Measurements from ENCODE around the gene PDE2A.
A peak's percentile ranks its signal among the peaks of the same experiment; 100 is the strongest.

The PDE2A gene

DNA sequence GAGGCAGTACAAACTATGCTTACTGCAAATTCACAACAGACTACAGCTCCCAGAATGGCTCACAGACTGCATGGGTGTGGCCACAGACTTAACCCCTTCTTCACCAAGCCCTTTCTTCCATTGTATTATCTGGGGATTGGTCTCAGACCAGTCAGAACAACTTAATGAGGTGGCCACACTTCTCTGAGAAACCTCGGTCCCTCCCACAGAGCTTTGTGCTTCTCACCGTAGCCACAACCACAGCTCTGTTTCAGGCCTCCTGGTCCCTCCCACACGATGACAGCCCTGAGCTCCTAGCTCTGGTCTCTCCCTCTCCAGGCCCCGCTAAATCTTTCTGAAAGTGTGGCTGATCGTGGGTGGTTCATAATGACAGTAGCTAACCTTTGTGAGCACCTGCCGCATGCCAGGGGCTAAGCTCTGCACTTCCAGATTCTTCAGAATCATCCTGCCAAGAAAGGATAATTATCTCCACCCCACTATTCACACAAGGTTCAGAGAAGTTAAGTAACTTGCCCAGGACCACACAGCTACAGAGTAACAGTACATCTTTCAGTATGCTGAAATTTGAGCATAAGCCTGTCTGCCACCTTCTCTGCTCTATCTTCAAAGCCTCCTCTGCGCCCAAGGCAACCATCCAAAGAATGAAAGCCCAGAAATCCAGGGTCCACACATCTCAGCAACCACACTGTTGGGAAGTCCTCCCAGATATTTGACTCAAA is 5.4 kb downstream of the PDE2A start:
- DNase-seq (ENCODE audit: insufficient read length) = peak; percentile 85
- peak; percentile 96 for FAIRE-seq
- no peak for TF ChIP-seq POLR2AphosphoS5 (IDR thresholded peaks at IDR 0.05; ENCODE audit: low read depth, low read length)
- TF ChIP-seq POLR2A (IDR thresholded peaks at IDR 0.05; ENCODE audit: low read depth, low read length) = no peak
- TF ChIP-seq TAF1 (IDR thresholded peaks at IDR 0.05; ENCODE audit: borderline replicate concordance, low read depth, low read length) = no peak

DNA sequence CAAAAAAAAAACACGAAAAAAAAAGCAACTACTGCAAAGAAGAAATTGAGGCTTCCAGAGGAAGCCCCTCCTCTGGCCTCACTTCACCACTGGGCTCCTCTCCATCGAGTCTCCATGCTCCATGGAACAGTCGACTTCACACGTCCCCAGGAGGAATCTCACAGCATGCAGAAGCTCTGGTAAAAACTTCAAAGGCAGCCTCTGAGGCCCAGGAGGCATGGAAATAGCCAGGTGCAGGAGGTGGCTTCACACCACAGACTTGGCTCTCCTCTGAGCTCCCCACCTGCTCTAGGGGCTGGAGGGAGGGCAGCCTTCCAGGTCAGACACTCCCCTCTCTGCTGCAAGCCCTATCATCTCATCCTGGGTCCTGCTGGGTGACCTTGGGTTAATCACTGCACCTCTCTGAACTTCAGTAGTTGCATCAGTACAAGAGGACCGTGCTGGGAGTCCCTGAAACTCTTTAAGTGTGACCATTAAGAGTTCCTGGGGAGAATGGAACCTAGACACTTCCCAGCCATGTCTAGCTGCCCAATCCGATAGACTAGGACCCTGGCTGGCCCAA is 8.2 kb downstream of the PDE2A start:
- DNase-seq (ENCODE audit: insufficient read length) (no peak), FAIRE-seq (no peak)
- TF ChIP-seq POLR2AphosphoS5 (IDR thresholded peaks at IDR 0.05; ENCODE audit: low read depth, low read length) (no peak), POLR2A (IDR thresholded peaks at IDR 0.05; ENCODE audit: low read depth, low read length) (no peak), TAF1 (IDR thresholded peaks at IDR 0.05; ENCODE audit: borderline replicate concordance, low read depth, low read length) (no peak)

DNA sequence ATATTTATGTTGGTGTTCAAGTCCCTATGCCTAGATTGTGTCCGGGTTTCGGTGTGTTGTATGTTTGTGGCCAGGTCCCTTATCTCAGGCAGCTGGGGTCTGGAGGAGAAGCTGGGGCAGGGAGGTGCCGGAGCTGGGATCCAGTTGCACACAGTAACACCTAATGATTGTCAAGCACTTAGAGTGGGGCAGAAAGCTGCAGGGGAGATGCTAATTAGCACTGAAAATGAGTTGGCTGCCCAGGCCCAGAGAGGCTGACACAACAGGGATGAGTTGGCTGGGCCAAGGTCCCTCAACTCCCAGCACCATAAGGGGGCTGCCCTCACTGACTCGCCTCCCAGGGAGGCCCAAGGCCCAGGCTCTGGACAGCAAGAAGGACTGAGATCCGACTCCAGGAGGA is 12.2 kb downstream of the PDE2A start:
- FAIRE-seq = no peak
- TF ChIP-seq TAF1 (IDR thresholded peaks at IDR 0.05; ENCODE audit: borderline replicate concordance, low read depth, low read length) (no peak), POLR2A (IDR thresholded peaks at IDR 0.05; ENCODE audit: low read depth, low read length) (no peak), POLR2AphosphoS5 (IDR thresholded peaks at IDR 0.05; ENCODE audit: low read depth, low read length) (no peak)
- no peak for DNase-seq (ENCODE audit: insufficient read length)

DNA sequence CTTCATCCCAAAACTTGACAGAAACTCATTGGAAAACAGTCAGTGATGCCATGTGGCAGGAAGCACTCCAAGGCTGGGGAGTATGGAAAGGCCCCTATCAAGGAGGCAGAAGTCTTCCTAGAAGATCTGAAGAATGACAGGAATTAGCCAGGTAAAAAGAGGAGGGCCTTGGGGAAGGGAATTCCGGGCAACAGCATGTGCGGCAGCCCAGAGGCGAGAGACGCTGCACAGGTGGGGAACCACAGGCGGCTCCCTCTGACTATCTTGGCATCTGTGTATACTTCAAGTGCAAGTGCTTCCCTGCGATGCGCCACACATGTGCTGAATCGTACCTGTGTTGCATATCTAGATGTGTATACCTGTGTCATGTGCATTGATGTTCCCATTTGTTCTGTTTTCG is 12.7 kb downstream of the PDE2A start:
- DNase-seq (ENCODE audit: insufficient read length) = no peak
- TF ChIP-seq POLR2AphosphoS5 (IDR thresholded peaks at IDR 0.05; ENCODE audit: low read depth, low read length) (no peak), TAF1 (IDR thresholded peaks at IDR 0.05; ENCODE audit: borderline replicate concordance, low read depth, low read length) (no peak)
- no peak for FAIRE-seq

DNA sequence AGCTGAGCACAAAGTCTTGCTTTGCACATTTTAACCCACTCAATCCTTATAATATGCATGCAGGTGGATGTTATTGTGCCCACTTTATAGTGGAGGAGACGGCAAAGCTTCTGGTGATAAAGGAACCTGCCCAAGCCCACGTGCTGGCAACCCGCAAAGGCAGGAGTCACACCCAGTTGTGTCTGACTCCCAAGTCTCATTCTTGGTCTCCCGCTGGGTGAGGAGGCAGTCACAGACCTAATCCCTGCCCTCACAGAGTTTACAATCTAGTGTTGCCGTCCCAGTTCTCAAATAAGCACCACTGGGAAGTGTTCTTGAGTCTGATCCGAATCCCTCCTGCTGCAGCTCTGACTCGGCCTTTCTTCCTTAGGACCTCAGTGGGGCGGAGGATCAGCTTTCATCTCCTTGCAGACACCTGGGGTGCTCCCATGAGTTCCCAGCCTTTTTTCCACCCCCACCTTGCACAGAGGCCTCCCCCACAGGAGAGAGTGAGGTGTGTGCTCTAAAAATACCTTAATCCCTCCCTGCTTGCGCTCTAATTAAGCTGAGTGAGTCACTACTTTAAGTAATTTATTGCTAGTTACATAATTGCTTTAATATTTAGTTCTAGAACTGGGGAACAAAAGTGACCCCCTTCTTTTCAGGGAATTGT is 15.1 kb downstream of the PDE2A start:
- TF ChIP-seq POLR2A (IDR thresholded peaks at IDR 0.05; ENCODE audit: low read depth, low read length) (no peak), TAF1 (IDR thresholded peaks at IDR 0.05; ENCODE audit: borderline replicate concordance, low read depth, low read length) (no peak), POLR2AphosphoS5 (IDR thresholded peaks at IDR 0.05; ENCODE audit: low read depth, low read length) (no peak)
- DNase-seq (ENCODE audit: insufficient read length) (no peak), FAIRE-seq (no peak)

DNA sequence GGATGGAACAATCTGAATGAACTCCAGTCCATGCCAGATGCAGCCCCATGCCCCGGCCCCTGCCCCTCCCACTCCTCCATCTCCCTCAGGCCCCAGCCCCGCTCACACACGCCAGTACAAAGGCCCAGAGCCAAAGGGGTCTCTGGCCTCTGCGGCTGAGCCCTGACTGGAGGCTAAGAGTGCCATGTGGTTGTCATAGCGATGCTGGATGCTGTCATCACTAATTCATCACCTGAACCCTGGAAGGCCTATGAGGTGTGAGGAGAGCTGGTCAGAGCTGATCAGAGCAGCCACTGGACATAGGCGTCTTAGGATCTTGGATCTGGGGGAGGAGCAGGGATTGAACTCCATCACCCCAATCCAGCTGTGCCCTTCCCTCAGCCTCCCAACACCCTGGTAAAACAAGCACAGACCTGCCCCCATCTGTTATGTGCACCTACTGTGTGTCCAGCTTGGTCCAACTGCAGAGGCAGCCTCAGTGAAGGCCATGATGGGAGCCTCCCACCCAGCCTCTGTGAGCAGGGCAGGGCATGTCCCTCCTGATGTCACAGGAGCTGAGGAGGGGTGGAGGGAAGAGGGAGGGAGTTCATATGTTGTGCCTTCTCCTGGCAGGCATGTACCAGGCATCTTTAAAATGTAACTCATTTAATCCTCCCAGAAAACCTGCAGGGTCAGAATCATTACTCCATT is 16.7 kb downstream of the PDE2A start:
- DNase-seq (ENCODE audit: insufficient read length) (no peak), FAIRE-seq (no peak)
- TF ChIP-seq POLR2AphosphoS5 (IDR thresholded peaks at IDR 0.05; ENCODE audit: low read depth, low read length) (no peak), POLR2A (IDR thresholded peaks at IDR 0.05; ENCODE audit: low read depth, low read length) (no peak), TAF1 (IDR thresholded peaks at IDR 0.05; ENCODE audit: borderline replicate concordance, low read depth, low read length) (no peak)

DNA sequence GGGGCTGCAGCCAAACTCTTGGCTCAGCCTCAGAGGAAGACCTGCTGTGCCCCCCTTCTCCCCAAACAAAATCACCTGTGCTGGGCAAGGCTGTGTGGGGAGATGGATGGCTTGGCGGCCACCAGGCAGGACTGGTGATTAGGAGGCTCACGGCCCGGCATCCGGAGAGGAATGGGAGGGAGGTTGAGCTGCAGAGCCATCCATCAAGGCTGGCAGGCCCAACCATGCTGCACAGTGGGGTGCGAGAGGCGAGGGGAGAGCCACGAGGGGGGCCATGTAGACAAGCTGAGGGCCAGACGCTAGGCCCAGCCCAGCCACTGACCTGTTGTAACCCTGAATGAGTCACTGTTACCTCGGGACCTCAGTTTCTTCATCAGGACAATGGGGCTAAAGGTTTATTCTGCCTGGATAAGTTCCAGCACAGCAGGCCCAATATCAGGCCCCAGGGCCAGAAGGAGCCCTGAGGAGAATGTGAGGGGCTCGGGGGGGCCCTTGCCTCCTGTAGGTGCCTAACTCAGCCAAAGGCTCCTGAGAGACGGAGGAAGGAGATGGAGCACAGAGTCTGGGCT is 18.2 kb downstream of the PDE2A start:
- no peak for TF ChIP-seq TAF1 (IDR thresholded peaks at IDR 0.05; ENCODE audit: borderline replicate concordance, low read depth, low read length)
- no peak for TF ChIP-seq POLR2AphosphoS5 (IDR thresholded peaks at IDR 0.05; ENCODE audit: low read depth, low read length)
- no peak for TF ChIP-seq POLR2A (IDR thresholded peaks at IDR 0.05; ENCODE audit: low read depth, low read length)
- DNase-seq (ENCODE audit: insufficient read length) = no peak
- no peak for FAIRE-seq

DNA sequence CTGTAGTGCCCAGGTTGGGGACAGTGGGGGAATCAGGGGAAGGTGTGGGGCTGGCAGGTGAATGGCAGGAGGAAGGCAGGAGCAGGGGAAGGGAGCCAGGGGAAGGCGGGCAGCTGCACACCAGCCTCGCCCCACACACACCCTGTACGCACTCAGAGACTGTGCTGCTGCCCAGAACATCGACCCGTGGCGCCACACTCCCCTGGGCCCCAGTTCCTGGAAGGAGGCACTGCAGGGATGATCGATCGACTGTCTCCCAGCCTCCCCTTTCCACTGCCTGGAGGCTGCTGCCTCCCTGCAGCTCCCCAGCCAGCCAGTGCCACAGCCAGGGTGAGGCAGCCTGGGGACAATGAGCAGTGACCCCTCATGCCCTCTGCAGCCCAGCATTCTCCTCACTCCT is 19.2 kb downstream of the PDE2A start:
- FAIRE-seq (no peak), DNase-seq (ENCODE audit: insufficient read length) (no peak)
- TF ChIP-seq POLR2A (IDR thresholded peaks at IDR 0.05; ENCODE audit: low read depth, low read length) (no peak), TAF1 (IDR thresholded peaks at IDR 0.05; ENCODE audit: borderline replicate concordance, low read depth, low read length) (no peak), POLR2AphosphoS5 (IDR thresholded peaks at IDR 0.05; ENCODE audit: low read depth, low read length) (no peak)

DNA sequence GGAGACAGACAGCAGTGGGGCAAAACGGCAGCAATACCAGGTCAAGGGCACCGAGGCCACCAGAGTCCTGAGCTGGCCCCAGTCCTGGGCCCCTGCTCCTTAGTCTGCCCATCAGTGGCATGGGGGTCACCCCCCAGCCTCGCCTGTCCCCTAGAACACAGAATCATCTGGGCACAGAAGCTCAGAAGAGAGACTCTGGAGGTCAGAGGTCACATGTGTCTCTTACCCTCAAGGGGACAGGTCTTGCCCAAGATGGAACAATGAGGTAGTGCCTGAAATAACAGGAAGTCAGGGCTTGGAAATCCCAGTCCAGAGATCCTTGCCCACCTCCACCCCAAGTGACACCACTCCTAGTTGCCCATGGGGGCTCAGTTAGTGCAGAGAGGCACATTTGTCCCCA is 20.6 kb downstream of the PDE2A start:
- DNase-seq (ENCODE audit: insufficient read length) (no peak), FAIRE-seq (no peak)
- TF ChIP-seq TAF1 (IDR thresholded peaks at IDR 0.05; ENCODE audit: borderline replicate concordance, low read depth, low read length) (no peak), POLR2AphosphoS5 (IDR thresholded peaks at IDR 0.05; ENCODE audit: low read depth, low read length) (no peak), POLR2A (IDR thresholded peaks at IDR 0.05; ENCODE audit: low read depth, low read length) (no peak)

DNA sequence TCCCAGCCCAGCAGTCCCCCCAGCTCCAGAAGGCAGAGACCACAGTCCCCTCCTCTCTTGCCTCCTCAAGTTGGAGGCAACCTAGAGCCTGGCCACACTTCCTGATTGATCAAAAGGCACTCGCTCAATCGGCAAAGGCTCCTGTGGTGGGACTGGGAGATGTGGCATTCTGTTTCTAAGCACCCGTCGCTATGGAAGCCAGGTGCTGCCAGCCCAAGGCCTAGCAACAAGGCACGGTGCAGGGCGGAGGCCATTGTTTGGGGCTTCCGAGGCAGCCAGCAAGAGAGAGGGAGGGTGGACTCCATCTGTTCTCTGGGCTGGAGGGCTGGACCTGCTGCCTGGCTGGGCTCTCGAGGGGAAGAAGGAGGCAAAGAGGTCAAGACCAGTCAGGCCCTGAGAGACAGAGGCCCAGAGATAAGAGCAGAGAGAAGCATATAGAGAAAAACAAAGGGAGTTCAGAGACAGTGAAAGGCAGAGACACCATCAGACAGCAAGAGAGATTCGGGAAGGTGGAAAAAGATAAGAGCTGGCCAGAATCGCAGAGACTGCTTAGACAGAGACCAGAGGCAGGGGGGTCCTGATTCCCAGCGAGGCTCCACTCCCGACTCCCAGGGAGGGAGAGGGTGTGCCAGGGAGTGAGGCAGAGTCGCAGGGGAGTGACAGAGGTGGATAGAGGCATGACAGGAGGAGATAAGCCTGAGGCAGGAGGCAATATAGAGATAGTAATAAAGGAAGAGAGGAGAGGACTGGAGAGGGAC is 21.2 kb downstream of the PDE2A start:
- FAIRE-seq (no peak), DNase-seq (ENCODE audit: insufficient read length) (no peak)
- TF ChIP-seq TAF1 (IDR thresholded peaks at IDR 0.05; ENCODE audit: borderline replicate concordance, low read depth, low read length) (no peak), POLR2A (IDR thresholded peaks at IDR 0.05; ENCODE audit: low read depth, low read length) (no peak), POLR2AphosphoS5 (IDR thresholded peaks at IDR 0.05; ENCODE audit: low read depth, low read length) (no peak)

DNA sequence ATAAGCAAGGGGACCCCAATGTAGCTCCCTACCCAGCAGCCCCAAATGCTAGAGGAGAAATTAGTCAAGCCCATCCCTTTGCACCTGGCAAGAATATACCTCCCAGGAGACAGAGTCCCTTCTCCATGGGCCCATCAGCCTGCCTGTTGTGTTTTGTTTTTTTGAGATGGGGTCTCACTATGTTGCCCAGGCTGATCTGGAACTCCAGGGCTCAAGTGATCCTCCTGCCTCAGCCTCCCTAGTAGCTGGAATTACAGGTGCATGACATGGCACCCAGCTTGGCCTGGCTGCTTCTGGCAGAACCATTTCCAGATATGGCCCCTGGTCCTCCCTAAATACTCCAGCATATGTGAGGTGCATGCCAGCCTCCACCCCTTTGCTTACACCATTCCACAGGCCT is 22.1 kb downstream of the PDE2A start:
- TF ChIP-seq TAF1 (IDR thresholded peaks at IDR 0.05; ENCODE audit: borderline replicate concordance, low read depth, low read length) (no peak), POLR2A (IDR thresholded peaks at IDR 0.05; ENCODE audit: low read depth, low read length) (no peak), POLR2AphosphoS5 (IDR thresholded peaks at IDR 0.05; ENCODE audit: low read depth, low read length) (no peak)
- FAIRE-seq (no peak), DNase-seq (ENCODE audit: insufficient read length) (no peak)
